Measurements from ENCODE around the gene PRDM11. TPM values are rescaled to one million over a fixed set of nuclear protein-coding genes. Genes with fewer than 3 reads are reported as not detected.

The PRDM11 gene
- total and polyA plus RNA-seq, 3 experiments from 2014 or later: 3.1 to 7.7 (median 5.6) TPM

GRCh38 chr11:45142241-45143055 is 4.0 kb upstream of the PRDM11 start:
- ChIA-PET POLR2A (no interaction called here), CTCF (interaction anchor here (1.1 to 2.4 kb wide), 4 partner anchors 33 to 215 kb away, joined by 3 to 9 read pairs (median 4); no protein-coding TSS in a partner anchor)
- H3K4me1 ChIP-seq (ENCODE audit: insufficient read depth, low read length): peaks cover 10% of the 10 kb centered on the region
- Mint-ChIP-seq H3K9me3 (no peaks in the 10 kb centered on the region), H3K27me3 (peaks cover 3 to 13% of the 10 kb centered on the region in 2 donors), H3K36me3 (peaks cover 0 to 4% (median 0%) of the 10 kb centered on the region in 3 donors), H3K4me1 (peaks cover 8 to 12% (median 12%) of the 10 kb centered on the region in 3 donors), H3K27ac (peak overlapping the region in 1 of 8 donors; percentile 25), H3K4me3 (peak overlapping the region in 1 of 7 donors; percentile 76)
- no peak for DNase-seq
- no peaks in the 10 kb centered on the region for H3K36me3 ChIP-seq (ENCODE audit: insufficient read depth, low read length)
- H3K27ac ChIP-seq (ENCODE audit: low read depth, low read length): no peak overlapping the region
- H3K4me3 ChIP-seq (ENCODE audit: low read length): no peak overlapping the region
- no peaks in the 10 kb centered on the region for H3K9me3 ChIP-seq (ENCODE audit: low read length)
- peaks cover 4% of the 10 kb centered on the region for H3K27me3 ChIP-seq (ENCODE audit: insufficient read depth, low read length, poor library complexity, severe bottlenecking)

- H3K27me3 Mint-ChIP-seq: peaks cover 3 to 9% of the 10 kb centered on the region in 2 donors
- peak overlapping the region in 1 of 7 donors; percentile 76 for H3K4me3 Mint-ChIP-seq
- no peak for DNase-seq
- peaks cover 4% of the 10 kb centered on the region for H3K27me3 ChIP-seq (ENCODE audit: insufficient read depth, low read length, poor library complexity, severe bottlenecking)
- H3K9me3 ChIP-seq (ENCODE audit: low read length): no peaks in the 10 kb centered on the region
- H3K27ac Mint-ChIP-seq: no peak overlapping the region
- no peaks in the 10 kb centered on the region for H3K36me3 ChIP-seq (ENCODE audit: insufficient read depth, low read length)
- H3K4me1 Mint-ChIP-seq: peaks cover 19 to 22% (median 22%) of the 10 kb centered on the region in 3 donors
- no peak overlapping the region for H3K4me3 ChIP-seq (ENCODE audit: low read length)
- CTCF ChIA-PET: interaction anchor here (1.2 kb wide), 1 partner anchor 34 kb away, joined by 3 read pairs; no protein-coding TSS in a partner anchor
- no peaks in the 10 kb centered on the region for H3K9me3 Mint-ChIP-seq
- no peak overlapping the region for H3K27ac ChIP-seq (ENCODE audit: low read depth, low read length)
- POLR2A ChIA-PET: no interaction called here
- peaks cover 0 to 7% (median 0%) of the 10 kb centered on the region in 3 donors for H3K36me3 Mint-ChIP-seq
- H3K4me1 ChIP-seq (ENCODE audit: insufficient read depth, low read length): peaks cover 21% of the 10 kb centered on the region
These were observed 2.9 kb upstream of the PRDM11 start for GRCh38 chr11:45143494-45143893.

- Histone ChIP-seq H3K27me3 (ENCODE audit: insufficient read depth, low read length, poor library complexity, severe bottlenecking) (peaks cover 4% of the 10 kb centered on the region), H3K4me3 (ENCODE audit: low read length) (no peak overlapping the region), H3K9me3 (ENCODE audit: low read length) (no peaks in the 10 kb centered on the region), H3K27ac (ENCODE audit: low read depth, low read length) (no peak overlapping the region), H3K36me3 (ENCODE audit: insufficient read depth, low read length) (no peaks in the 10 kb centered on the region), H3K4me1 (ENCODE audit: insufficient read depth, low read length) (peaks cover 22% of the 10 kb centered on the region)
- Mint-ChIP-seq H3K4me1 (peaks cover 28 to 31% (median 31%) of the 10 kb centered on the region in 3 donors), H3K4me3 (peak overlapping the region in 6 of 7 donors; percentile 48 to 93 (median 90)), H3K27me3 (peaks cover 3 to 7% of the 10 kb centered on the region in 2 donors), H3K36me3 (peaks cover 0 to 7% (median 1%) of the 10 kb centered on the region in 3 donors), H3K9me3 (no peaks in the 10 kb centered on the region), H3K27ac (peak overlapping the region in 1 of 8 donors; percentile 85)
- POLR2A ChIA-PET: no interaction called here
- CTCF ChIA-PET: no interaction called here
- no peak for DNase-seq
These were observed 2.0 kb upstream of the PRDM11 start for GRCh38 chr11:45144126-45145082.

- H3K36me3 Mint-ChIP-seq: peaks cover 0 to 7% (median 2%) of the 10 kb centered on the region in 3 donors
- Histone ChIP-seq H3K27ac (ENCODE audit: low read depth, low read length) (no peak overlapping the region), H3K9me3 (ENCODE audit: low read length) (no peaks in the 10 kb centered on the region), H3K4me3 (ENCODE audit: low read length) (no peak overlapping the region), H3K27me3 (ENCODE audit: insufficient read depth, low read length, poor library complexity, severe bottlenecking) (peaks cover 4% of the 10 kb centered on the region), H3K4me1 (ENCODE audit: insufficient read depth, low read length) (peaks cover 22% of the 10 kb centered on the region), H3K36me3 (ENCODE audit: insufficient read depth, low read length) (no peaks in the 10 kb centered on the region)
- H3K27me3 Mint-ChIP-seq: peaks cover 3 to 7% of the 10 kb centered on the region in 2 donors
- H3K4me3 Mint-ChIP-seq: peak overlapping the region; percentile 48 to 93 (median 90)
- H3K27ac Mint-ChIP-seq: peak overlapping the region in 5 of 8 donors; percentile 24 to 96 (median 47)
- H3K9me3 Mint-ChIP-seq: no peaks in the 10 kb centered on the region
- POLR2A ChIA-PET: no interaction called here
- no peak for DNase-seq
- H3K4me1 Mint-ChIP-seq: peaks cover 30 to 38% (median 34%) of the 10 kb centered on the region in 3 donors
- CTCF ChIA-PET: no interaction called here
These were observed 1.4 kb upstream of the PRDM11 start for GRCh38 chr11:45145083-45145378.

- ChIA-PET POLR2A (no interaction called here), CTCF (no interaction called here)
- Mint-ChIP-seq H3K27me3 (peaks cover 3 to 7% of the 10 kb centered on the region in 2 donors), H3K36me3 (peaks cover 0 to 7% (median 3%) of the 10 kb centered on the region in 3 donors), H3K27ac (peak overlapping the region; percentile 55 to 99 (median 92)), H3K4me1 (peaks cover 33 to 43% (median 39%) of the 10 kb centered on the region in 3 donors), H3K9me3 (no peaks in the 10 kb centered on the region), H3K4me3 (peak overlapping the region; percentile 89 to 93 (median 92))
- no peak for DNase-seq
- peak overlapping the region; percentile 76 for H3K4me3 ChIP-seq (ENCODE audit: low read length)
- no peaks in the 10 kb centered on the region for H3K36me3 ChIP-seq (ENCODE audit: insufficient read depth, low read length)
- H3K27me3 ChIP-seq (ENCODE audit: insufficient read depth, low read length, poor library complexity, severe bottlenecking): peaks cover 4% of the 10 kb centered on the region
- H3K4me1 ChIP-seq (ENCODE audit: insufficient read depth, low read length): peaks cover 22% of the 10 kb centered on the region
- H3K9me3 ChIP-seq (ENCODE audit: low read length): no peaks in the 10 kb centered on the region
- H3K27ac ChIP-seq (ENCODE audit: low read depth, low read length): no peak overlapping the region
These were observed 914 bp upstream of the PRDM11 start for GRCh38 chr11:45145379-45146071.

GRCh38 chr11:45147017-45147728 is 734 bp downstream of the PRDM11 start:
- ChIA-PET CTCF (interaction anchor here (0.6 to 1.0 kb wide), 2 partner anchors 10 to 211 kb away, joined by 3 to 4 read pairs; no protein-coding TSS in a partner anchor), POLR2A (no interaction called here)
- peak overlapping the region; percentile 90 to 95 (median 91) for H3K4me3 Mint-ChIP-seq
- peaks cover 39 to 55% (median 44%) of the 10 kb centered on the region in 3 donors for H3K4me1 Mint-ChIP-seq
- peaks cover 0 to 7% (median 3%) of the 10 kb centered on the region in 3 donors for H3K36me3 Mint-ChIP-seq
- DNase-seq: peak; percentile 86 to 93 (median 90)
- H3K4me1 ChIP-seq (ENCODE audit: insufficient read depth, low read length): peaks cover 22% of the 10 kb centered on the region
- H3K9me3 ChIP-seq (ENCODE audit: low read length): no peaks in the 10 kb centered on the region
- peaks cover 3 to 6% of the 10 kb centered on the region in 2 donors for H3K27me3 Mint-ChIP-seq
- H3K27ac Mint-ChIP-seq: peak overlapping the region; percentile 77 to 93 (median 90)
- peaks cover 4% of the 10 kb centered on the region for H3K27me3 ChIP-seq (ENCODE audit: insufficient read depth, low read length, poor library complexity, severe bottlenecking)
- peak overlapping the region; percentile 56 for H3K4me3 ChIP-seq (ENCODE audit: low read length)
- no peak overlapping the region for H3K27ac ChIP-seq (ENCODE audit: low read depth, low read length)
- no peaks in the 10 kb centered on the region for H3K9me3 Mint-ChIP-seq
- H3K36me3 ChIP-seq (ENCODE audit: insufficient read depth, low read length): no peaks in the 10 kb centered on the region
